HG02943 (cell line): ENCODE measurements around the gene CFAP20.

Source experiments
- ATAC-seq: cut with Tn5 transposase; IDR thresholded peaks from one replicate; pipeline ENCODE4 v1.9.1; 2021; ENCODE audit warnings: mild to moderate bottlenecking, low read depth, moderate library complexity; ENCODE audit not compliant: unreplicated experiment

CFAP20 gene

DNA sequence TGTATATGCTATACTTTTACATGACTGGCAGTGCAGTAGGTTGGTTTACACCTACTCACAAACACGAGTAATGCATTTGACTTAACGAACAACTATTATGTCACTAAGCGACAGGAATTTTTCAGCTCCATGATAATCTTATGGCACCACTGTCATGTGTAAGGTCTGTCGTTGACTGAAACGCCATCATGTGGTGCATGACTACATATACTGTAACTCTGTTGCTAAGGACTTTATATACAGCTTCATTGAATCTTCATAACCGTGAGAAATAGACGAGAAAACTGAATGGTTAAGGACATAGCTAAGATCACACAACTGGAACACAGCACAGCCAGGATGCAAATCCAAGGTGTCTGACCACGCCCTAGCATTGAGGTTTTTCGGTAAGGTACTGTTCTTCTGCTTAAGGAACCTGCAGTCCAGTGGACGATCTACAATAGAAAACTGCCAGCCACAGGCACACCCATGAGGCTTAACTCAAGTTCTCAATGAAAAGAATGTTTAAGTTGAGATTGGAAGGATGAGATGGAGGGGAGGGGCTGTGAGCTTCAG is 3.3 kb downstream of the CFAP20 start:
- ATAC-seq, result no peak

GRCh38 chr16:58125041-58125440 is 4.1 kb downstream of the CFAP20 start:
- ATAC-seq, result no peak

DNA sequence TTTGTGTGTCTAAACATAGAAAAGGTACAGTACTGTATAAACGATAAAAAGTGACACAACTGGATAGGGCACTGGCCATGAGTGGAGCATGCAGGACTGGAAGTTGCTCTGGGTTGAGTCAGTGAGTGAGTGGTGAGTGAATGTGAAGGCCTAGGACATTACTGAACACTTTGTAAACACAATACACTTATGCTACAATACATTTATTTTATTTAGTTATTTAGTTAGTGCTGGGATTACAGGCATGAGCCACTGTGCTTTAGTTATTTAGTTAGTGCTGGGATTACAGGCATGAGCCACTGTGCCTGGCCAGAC is 4.6 kb downstream of the CFAP20 start:
- ATAC-seq, result no peak

DNA sequence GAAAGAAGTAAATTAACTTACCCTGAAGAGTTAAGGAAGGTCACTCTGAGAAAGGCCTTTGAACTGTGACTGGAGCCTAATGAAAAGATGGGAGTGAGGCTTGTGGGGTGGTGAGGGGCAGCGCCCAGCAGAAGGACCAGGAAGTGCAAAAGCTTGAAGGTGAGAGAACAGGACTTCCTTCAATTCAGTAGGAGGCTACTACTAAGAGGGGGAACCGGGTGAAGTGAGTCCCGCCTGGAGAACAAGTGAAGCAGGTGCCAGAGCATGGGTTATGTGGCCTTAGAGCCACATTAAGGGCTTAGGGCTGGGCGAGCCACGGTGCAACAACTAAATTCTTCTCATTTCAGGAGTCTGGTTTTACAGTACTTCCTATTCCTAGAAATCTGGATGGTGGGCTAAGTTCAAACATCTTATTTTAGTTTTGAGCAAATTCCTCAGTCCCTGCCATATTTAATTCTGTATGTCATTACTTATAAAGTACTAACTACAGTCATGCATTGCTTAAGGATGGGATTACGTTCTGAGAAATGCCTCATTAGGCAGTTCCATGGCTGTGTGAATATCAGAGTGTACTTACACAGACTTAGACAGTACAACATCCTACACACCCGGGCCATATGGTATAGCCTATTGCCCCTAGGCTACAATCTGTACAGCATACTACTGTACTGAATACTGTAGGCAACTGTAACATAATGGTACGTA is 5.1 kb downstream of the CFAP20 start:
- ATAC-seq, result no peak

DNA sequence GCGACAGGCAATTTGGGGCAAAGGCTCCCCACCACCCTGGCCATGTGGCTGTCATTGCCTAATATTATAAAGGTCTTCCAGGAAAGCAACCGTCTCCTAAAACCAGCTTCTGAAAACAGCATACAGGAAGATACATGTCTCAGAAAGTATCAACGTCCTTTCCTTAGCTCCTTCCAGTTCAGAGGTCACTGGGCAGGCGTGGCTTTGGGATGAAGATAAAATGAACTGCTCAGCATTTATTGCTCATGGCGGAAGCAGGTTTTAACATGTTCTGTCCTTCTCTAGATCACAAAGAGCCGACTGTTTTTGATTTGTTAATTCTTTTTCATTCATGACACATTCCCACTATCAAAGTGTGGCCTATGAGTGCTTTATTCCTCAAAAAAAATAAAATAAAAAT is 8.0 kb downstream of the CFAP20 start:
- ATAC-seq, result no peak

DNA sequence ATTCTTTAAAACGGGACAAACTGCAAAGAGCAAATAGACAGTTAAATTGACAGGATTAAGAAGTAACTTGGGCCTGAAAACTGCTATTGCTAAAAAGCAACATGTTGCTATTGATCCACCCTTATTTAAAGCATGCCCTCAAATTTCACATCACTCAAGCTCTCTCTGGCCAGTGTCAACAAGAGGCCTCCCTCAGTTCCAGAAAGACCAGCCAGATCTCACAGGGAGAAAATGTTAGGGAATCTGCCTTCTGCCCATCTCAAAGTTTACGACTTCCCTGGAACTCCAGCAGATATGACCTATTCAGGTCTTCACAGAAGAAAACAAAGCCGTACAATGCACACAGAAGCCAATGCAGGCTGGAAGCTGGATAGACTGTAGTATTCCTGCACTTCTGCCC is 8.9 kb downstream of the CFAP20 start:
- no peak for ATAC-seq

GRCh38 chr16:58119509-58119845 is 9.7 kb downstream of the CFAP20 start:
- no peak for ATAC-seq

DNA sequence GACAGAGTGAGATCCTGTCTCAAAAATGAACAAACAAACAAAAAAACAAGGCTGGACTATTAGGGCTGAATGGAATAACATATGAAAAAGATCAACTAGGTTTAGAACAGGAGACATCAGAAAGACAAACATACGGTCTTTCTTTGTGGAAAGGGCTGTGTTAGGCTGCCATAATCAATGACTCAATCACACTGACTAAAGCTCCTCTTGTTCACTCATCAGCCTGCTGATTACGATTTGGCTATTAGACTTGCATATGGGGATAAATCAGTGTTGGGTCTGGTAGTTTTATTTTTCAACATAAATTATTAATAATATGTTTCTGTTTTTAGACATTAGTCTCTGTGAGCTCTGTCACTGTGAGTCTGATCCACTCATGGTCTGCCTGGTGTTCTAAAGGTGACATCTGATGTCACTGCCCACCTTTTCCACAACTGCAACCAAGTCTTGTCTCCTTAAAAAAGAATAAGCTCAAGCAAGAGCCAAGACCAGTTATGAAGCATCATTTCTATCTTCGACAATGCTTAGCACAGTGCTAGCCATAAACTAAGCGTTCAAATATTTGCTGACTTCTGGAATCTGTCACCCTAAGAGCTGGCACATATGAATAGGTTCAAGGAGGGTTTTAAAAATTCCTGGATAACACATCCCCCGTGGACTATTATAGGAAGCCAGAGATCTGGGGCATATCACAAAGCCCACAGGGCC is 10.2 kb downstream of the CFAP20 start:
- no peak for ATAC-seq

DNA sequence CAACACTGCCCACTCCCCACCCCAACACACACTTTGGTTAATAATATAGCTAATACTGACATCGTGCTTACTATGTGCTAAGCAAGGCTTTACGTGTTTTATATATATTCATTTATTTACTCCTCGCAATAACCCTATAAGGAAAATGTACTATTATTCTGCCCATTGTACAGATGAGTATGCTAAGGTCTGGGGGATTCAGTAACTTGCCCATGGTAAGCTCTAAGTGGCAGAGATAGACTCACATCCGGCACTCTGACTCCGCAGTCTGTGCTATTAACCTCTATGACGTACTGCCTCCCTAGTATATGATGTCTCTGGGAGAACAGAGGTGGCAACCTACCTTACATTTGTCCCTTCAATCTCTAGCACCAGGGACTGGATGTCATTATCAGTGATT is 12.7 kb downstream of the CFAP20 start:
- no peak for ATAC-seq

- no peak for ATAC-seq
These were observed 13.1 kb downstream of the CFAP20 start for GRCh38 chr16:58116081-58116480.

DNA sequence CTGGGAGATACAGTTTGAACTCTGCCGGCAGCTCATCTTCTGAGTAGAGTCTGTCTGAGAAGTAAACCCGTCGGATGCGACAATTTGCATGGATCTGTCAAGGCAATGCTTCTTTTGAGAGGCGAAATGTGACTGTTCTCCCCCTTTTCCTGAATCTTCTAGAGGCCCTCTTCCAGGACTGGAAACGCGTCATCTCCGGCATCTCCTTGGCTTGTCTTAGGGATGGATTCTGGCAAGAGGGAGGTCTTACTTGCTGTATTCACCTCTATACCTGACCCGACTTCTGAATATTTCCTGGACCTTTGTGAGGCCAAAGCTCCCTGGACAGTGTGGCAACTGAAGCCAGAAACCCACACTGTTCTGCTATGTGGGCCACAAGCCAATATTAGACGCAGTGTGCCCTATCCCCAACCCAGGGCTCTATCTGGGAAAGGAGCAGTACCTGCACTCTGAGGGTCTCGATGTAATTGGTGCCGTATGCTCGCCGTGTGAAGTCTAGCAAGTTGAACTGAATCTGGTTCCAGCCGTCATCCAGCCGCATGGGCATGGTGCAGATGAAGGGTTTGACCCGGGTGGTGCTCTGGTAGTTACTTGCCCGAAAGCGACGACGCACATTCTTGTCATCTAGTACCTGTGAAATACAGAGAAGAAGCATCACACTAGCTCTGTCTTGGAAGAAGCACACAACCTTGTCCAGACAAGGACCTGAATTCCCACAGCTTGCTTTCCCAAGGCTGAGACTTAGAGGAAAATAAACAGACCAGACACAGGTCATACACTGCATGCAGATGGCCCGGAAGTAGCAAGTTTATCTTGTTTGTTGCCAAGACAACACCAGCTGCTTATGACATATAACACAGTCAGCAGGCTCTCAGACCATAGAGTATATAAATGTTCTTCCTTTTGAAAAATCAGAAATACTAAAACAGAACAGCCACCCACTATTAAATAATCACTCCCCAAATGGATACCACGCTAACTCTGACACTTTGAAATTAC is 14.1 kb downstream of the CFAP20 start:
- no peak for ATAC-seq

DNA sequence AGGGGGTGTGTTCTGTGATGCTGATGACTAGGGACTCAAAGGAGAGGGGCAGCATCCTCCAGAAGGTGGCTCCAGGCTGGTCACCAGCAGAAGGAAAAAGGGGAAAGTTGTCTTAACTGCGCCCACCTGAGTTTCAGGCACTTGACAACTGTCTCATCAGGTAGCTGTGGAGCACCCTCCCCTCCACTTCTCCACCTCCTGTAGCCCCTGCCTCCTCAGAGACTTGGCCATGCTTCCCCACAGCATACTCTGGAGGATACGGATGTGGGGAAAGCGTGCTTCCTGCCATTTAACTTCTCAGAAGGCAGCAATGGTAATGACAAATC is 17.9 kb downstream of the CFAP20 start:
- ATAC-seq, result no peak

GRCh38 chr16:58110571-58111301 is 18.4 kb downstream of the CFAP20 start:
- no peak for ATAC-seq

- ATAC-seq, result no peak
These were observed 19.3 kb downstream of the CFAP20 start for GRCh38 chr16:58109881-58110280.

- ATAC-seq, result no peak
These were observed 19.9 kb downstream of the CFAP20 start for GRCh38 chr16:58109330-58109729.

GRCh38 chr16:58107709-58108108 is 21.5 kb downstream of the CFAP20 start:
- ATAC-seq, result no peak

- ATAC-seq, result no peak
These were observed 22.0 kb downstream of the CFAP20 start for GRCh38 chr16:58107228-58107627.

GRCh38 chr16:58105631-58106030 is 23.6 kb downstream of the CFAP20 start:
- no peak for ATAC-seq

DNA sequence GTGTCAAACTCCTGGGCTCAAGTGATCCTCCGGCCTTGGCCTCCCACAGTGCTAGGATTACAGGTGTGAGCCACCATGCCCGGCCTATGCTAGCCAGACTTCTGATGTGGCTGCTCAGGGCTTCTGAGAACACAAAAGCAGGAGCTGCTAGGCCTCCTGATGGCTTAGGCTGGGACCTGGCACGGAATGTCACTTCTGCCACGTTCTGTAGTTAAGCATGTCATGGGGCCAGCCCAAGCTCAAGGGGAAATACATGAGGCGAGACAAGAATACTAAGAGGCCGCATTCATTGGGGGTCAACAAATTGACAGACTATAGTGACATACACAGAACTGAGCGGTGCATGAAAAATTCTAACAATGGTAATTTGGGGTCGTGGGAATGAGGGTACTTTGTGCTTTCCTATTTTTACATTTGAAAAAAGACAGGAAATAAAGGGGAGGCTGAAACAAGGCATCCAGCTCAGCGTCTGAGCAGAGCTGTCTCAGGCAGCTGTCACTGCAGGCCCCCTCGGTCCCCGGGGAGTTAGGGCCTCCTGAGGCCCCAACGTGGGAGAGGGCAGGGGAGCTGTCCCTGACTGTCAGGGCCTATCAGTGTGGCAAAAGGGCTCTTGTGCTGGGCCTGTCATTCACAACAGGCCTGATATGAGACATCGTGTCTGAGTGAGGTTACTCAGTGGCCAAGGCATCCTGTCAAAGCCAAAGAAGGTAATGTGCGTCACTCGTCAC is 26.4 kb downstream of the CFAP20 start:
- ATAC-seq, result peak; percentile 39

DNA sequence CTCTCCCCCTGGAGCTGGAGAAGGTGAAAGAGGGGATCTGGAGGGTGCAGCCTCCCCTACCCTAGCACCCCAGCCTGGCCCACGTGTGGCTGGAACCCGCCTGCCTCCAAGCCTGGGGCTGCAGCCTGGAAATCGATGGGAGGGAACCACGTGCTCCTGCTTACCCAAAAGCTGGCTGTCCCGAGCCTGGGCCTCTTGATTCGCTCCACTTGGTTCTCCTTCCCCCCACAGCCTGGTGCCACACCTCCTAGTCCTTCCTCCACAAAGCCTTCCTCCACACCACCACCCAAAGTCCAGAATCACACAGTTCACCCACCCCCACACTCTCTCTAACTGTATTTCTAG is 29.3 kb downstream of the CFAP20 start:
- ATAC-seq, result no peak
